Mesendoderm (in vitro differentiated cells): ENCODE data around the gene METAP1.
"Not testable (repeated sequence)": the region's sequence is repeated elsewhere in the genome, so short reads cannot be mapped to it uniquely, and the experiment has no call there.

ENCODE experiments used
- DNase-seq: peaks from one replicate; pipeline ENCODE4 v3.0.0; 2013
- H2AK5ac ChIP-seq: 2 replicates; pipeline ENCODE4 v1.6.1; 2013; ENCODE audit warnings: low read length, inconsistent platforms
- H2BK120ac ChIP-seq: 2 replicates; pipeline ENCODE4 v1.6.1; 2013; ENCODE audit warnings: low read depth, mild to moderate bottlenecking, low read length, moderate library complexity, mixed read lengths
- H2BK15ac ChIP-seq: replicated peaks from 2 replicates; pipeline ENCODE4 v1.6.1; 2013; ENCODE audit warnings: low read depth, mild to moderate bottlenecking, moderate library complexity
- H2BK5ac ChIP-seq: 2 replicates; pipeline ENCODE4 v1.6.1; 2013; ENCODE audit warnings: low read length, inconsistent platforms
- H3K18ac ChIP-seq: 2 replicates; pipeline ENCODE4 v1.6.1; 2013; ENCODE audit warnings: mild to moderate bottlenecking, low read length, mixed read lengths
- H3K23ac ChIP-seq: one replicate; pipeline ENCODE4 v1.6.1; 2013; ENCODE audit warnings: low read length
- H3K27ac ChIP-seq: 2 replicates; pipeline ENCODE4 v1.5.1; 2013; ENCODE audit warnings: low read depth, mild to moderate bottlenecking, inconsistent platforms, low read length, moderate library complexity
- H3K27me3 ChIP-seq: 2 replicates; pipeline ENCODE4 v1.6.1; 2013; ENCODE audit warnings: low read length, control low read depth, mild to moderate bottlenecking, inconsistent platforms; ENCODE audit not compliant: insufficient read depth, poor library complexity
- H3K36me3 ChIP-seq: 2 replicates; pipeline ENCODE4 v1.6.1; 2013; ENCODE audit warnings: low read length, inconsistent platforms; ENCODE audit not compliant: control insufficient read depth, insufficient read depth
- H3K4ac ChIP-seq: one replicate; pipeline ENCODE4 v1.6.1; 2013; ENCODE audit warnings: low read depth, mild to moderate bottlenecking, low read length, moderate library complexity
- H3K4me1 ChIP-seq: 2 replicates; pipeline ENCODE4 v1.6.1; 2013; ENCODE audit warnings: low read depth, low read length, inconsistent platforms; ENCODE audit not compliant: control insufficient read depth
- H3K4me2 ChIP-seq: 2 replicates; pipeline ENCODE4 v1.6.1; 2013; ENCODE audit warnings: low read length
- H3K4me3 ChIP-seq: 2 replicates; pipeline ENCODE4 v1.5.1; 2013; ENCODE audit warnings: mild to moderate bottlenecking, low read length
- H3K56ac ChIP-seq: one replicate; pipeline ENCODE4 v1.6.1; 2013; ENCODE audit warnings: low read length
- H3K79me1 ChIP-seq: 2 replicates; pipeline ENCODE4 v1.6.1; 2013; ENCODE audit warnings: low read length, inconsistent platforms
- H3K79me2 ChIP-seq: 2 replicates; pipeline ENCODE4 v1.6.1; 2013; ENCODE audit warnings: mild to moderate bottlenecking, low read length; ENCODE audit not compliant: control insufficient read depth, insufficient read depth
- H3K9ac ChIP-seq: 2 replicates; pipeline ENCODE4 v1.6.1; 2013; ENCODE audit warnings: low read length, inconsistent platforms
- H4K5ac ChIP-seq: one replicate; pipeline ENCODE4 v1.6.1; 2013; ENCODE audit warnings: low read length
- H4K8ac ChIP-seq: one replicate; pipeline ENCODE4 v1.6.1; 2013; ENCODE audit warnings: low read depth, mild to moderate bottlenecking, control low read depth, low read length, moderate library complexity
- WGBS: extraction: QIAGEN DNeasy Blood & Tissue Kit; methylation state at CpG from one replicate; pipeline ENCODE4 v1.1.7; 2013; ENCODE audit warnings: low lambda C conversion rate, missing lambda C conversion rate; ENCODE audit not compliant: insufficient coverage; ENCODE audit errors: extremely low coverage; 5-methylcytosine and 5-hydroxymethylcytosine counted together

The METAP1 gene

GRCh38 chr4:99059550-99059949, 64.0 kb downstream of the METAP1 start:
- Histone ChIP-seq H2AK5ac (no peak overlapping the region), H2BK15ac (no peak overlapping the region), H2BK5ac (no peak overlapping the region), H2BK120ac (no peak overlapping the region), H3K4me1 (no peaks in the 10 kb centered on the region), H3K79me2 (no peaks in the 10 kb centered on the region), H3K56ac (no peak overlapping the region), H4K8ac (no peak overlapping the region), H3K23ac (no peak overlapping the region), H4K5ac (no peak overlapping the region), H3K36me3 (peaks cover 4% of the 10 kb centered on the region), H3K27ac (no peak overlapping the region), H3K18ac (no peak overlapping the region), H3K27me3 (no peaks in the 10 kb centered on the region), H3K4me3 (no peak overlapping the region), H3K79me1 (no peaks in the 10 kb centered on the region), H3K4me2 (no peak overlapping the region), H3K9ac (no peak overlapping the region), H3K4ac (no peak overlapping the region)
- DNase-seq, result no peak
- no CpG with 5 or more reads among the region's 1 CpG for WGBS

- H2BK120ac ChIP-seq, result no peak overlapping the region
- H3K4me2 ChIP-seq, result no peak overlapping the region
- WGBS, result no CpG with 5 or more reads among the region's 8 CpGs
- H3K36me3 ChIP-seq, result peaks cover 4% of the 10 kb centered on the region
- H3K79me1 ChIP-seq, result no peaks in the 10 kb centered on the region
- no peak overlapping the region for H2BK5ac ChIP-seq
- no peak overlapping the region for H3K4me3 ChIP-seq
- no peak overlapping the region for H3K4ac ChIP-seq
- no peak overlapping the region for H3K18ac ChIP-seq
- H2BK15ac ChIP-seq, result no peak overlapping the region
- no peak overlapping the region for H3K56ac ChIP-seq
- H3K23ac ChIP-seq, result no peak overlapping the region
- H3K9ac ChIP-seq, result no peak overlapping the region
- no peak overlapping the region for H4K5ac ChIP-seq
- H3K27ac ChIP-seq, result no peak overlapping the region
- no peaks in the 10 kb centered on the region for H3K4me1 ChIP-seq
- H2AK5ac ChIP-seq, result no peak overlapping the region
- no peak for DNase-seq
- no peaks in the 10 kb centered on the region for H3K27me3 ChIP-seq
- no peak overlapping the region for H4K8ac ChIP-seq
- H3K79me2 ChIP-seq, result no peaks in the 10 kb centered on the region
Observed at GRCh38 chr4:99061048-99061700, 65.7 kb downstream of the METAP1 start.

GRCh38 chr4:99062120-99062519, 66.6 kb downstream of the METAP1 start:
- Histone ChIP-seq H3K27ac (no peak overlapping the region), H2BK120ac (no peak overlapping the region), H3K4ac (no peak overlapping the region), H3K27me3 (no peaks in the 10 kb centered on the region), H3K23ac (no peak overlapping the region), H3K79me1 (no peaks in the 10 kb centered on the region), H2BK5ac (no peak overlapping the region), H4K8ac (no peak overlapping the region), H2BK15ac (no peak overlapping the region), H3K4me1 (no peaks in the 10 kb centered on the region), H4K5ac (no peak overlapping the region), H3K56ac (no peak overlapping the region), H3K36me3 (peaks cover 4% of the 10 kb centered on the region), H2AK5ac (no peak overlapping the region), H3K9ac (no peak overlapping the region), H3K18ac (no peak overlapping the region), H3K4me3 (no peak overlapping the region), H3K4me2 (no peak overlapping the region), H3K79me2 (no peaks in the 10 kb centered on the region)
- DNase-seq, result no peak
- no CpG with 5 or more reads among the region's 4 CpGs for WGBS

DNA sequence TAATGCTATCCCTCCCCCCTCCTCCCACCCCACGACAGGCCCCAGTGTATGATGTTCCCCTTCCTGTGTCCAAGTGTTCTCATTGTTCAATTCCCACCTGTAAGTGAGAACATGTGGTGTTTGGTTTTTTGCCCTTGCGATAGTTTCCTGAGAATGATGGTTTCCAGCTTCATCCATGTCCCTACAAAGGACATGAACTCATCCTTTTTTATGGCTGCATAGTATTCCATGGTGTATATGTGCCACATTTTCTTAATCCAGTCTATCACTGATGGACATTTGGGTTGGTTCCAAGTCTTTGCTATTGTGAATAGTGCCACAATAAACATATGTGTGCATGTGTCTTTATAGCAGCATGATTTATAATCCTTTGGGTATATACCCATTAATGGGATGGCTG, 70.0 kb downstream of the METAP1 start:
- not testable (repeated sequence) for H3K4me1 ChIP-seq, H4K8ac ChIP-seq, H3K4ac ChIP-seq, H3K27me3 ChIP-seq, H2AK5ac ChIP-seq, H2BK120ac ChIP-seq, DNase-seq, H2BK5ac ChIP-seq, H3K36me3 ChIP-seq, H3K9ac ChIP-seq, H3K18ac ChIP-seq, H3K23ac ChIP-seq, H3K79me1 ChIP-seq, H3K4me3 ChIP-seq, H3K27ac ChIP-seq, H3K56ac ChIP-seq, H3K79me2 ChIP-seq, H4K5ac ChIP-seq, H3K4me2 ChIP-seq, H2BK15ac ChIP-seq
- WGBS, result no CpG with 5 or more reads among the region's 2 CpGs

DNA sequence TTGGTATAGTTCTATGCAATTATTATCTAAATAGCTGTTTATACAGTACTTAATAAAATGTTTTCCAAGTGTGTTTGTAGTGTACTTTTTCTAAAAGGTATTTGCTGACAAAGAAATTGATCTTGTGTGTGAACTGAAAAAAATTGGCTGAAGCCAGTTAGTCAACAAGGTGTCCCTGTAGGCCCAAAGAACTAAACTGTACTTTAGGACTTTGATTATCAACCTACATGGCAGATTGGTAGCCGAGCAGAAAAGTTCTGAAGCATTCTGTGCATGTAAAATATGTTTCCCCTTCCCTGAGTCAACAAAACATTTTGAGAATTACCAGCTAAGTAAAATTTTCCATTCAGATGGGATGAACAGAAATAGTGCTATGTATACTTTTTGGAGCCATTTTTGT, 72.1 kb downstream of the METAP1 start:
- Histone ChIP-seq H3K9ac (no peak overlapping the region), H3K4me3 (no peak overlapping the region), H2BK5ac (no peak overlapping the region), H2BK15ac (no peak overlapping the region), H3K18ac (no peak overlapping the region), H3K36me3 (no peaks in the 10 kb centered on the region), H3K56ac (no peak overlapping the region), H3K27me3 (no peaks in the 10 kb centered on the region), H3K23ac (no peak overlapping the region), H3K4me2 (no peak overlapping the region), H3K79me2 (no peaks in the 10 kb centered on the region), H2AK5ac (no peak overlapping the region), H3K27ac (no peak overlapping the region), H4K8ac (no peak overlapping the region), H3K4me1 (no peaks in the 10 kb centered on the region), H3K4ac (no peak overlapping the region), H2BK120ac (no peak overlapping the region), H4K5ac (no peak overlapping the region), H3K79me1 (no peaks in the 10 kb centered on the region)
- WGBS, result no CpG with 5 or more reads among the region's 1 CpG
- no peak for DNase-seq

- DNase-seq, result no peak
- Histone ChIP-seq H3K36me3 (peaks cover 2% of the 10 kb centered on the region), H4K8ac (no peak overlapping the region), H2AK5ac (no peak overlapping the region), H2BK120ac (no peak overlapping the region), H3K4ac (no peak overlapping the region), H3K27me3 (no peaks in the 10 kb centered on the region), H2BK15ac (no peak overlapping the region), H3K18ac (no peak overlapping the region), H3K4me3 (no peak overlapping the region), H3K9ac (no peak overlapping the region), H4K5ac (no peak overlapping the region), H3K23ac (no peak overlapping the region), H3K27ac (no peak overlapping the region), H3K79me1 (no peaks in the 10 kb centered on the region), H3K56ac (no peak overlapping the region), H2BK5ac (no peak overlapping the region), H3K79me2 (no peaks in the 10 kb centered on the region), H3K4me2 (no peak overlapping the region), H3K4me1 (no peaks in the 10 kb centered on the region)
- WGBS, result no CpG with 5 or more reads among the region's 5 CpGs
Observed at GRCh38 chr4:99071159-99071558, 75.6 kb downstream of the METAP1 start.
